ENCODE data around the gene PAH.

The PAH gene

DNA sequence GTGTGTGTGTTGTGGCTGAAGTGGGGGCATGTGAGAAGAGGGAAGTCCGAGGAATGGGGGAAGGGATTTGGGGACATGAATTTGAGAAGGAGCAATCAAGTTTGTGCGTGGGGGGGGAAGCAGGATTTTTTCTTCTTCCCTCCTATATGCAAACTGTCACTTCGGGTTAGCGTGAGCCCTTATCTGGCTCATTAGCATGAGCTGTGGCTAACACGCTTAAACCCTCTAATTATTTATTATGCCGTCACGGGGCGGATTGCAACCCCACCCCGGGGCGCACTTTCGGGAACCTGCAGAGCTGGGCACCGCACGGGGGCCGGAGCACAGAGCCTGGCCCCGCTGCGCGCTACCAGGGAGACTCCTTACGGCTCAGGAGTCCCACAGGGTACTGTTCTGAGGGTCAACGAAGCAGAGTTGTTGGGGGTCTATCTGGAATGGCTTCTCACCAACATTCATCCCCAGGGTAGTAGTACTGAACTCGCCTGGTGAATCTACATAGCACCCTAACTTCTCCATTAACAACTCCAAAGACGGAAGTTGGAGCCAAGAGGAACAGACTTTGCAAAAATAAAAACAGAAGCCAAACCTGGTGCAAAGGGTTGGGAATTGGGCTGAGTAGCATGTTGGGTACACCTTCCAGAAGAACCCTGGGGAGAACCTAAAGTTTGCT, 34.0 kb upstream of the PAH start:
- no peak for DNase-seq (ENCODE audit: low read depth, low spot score)

DNA sequence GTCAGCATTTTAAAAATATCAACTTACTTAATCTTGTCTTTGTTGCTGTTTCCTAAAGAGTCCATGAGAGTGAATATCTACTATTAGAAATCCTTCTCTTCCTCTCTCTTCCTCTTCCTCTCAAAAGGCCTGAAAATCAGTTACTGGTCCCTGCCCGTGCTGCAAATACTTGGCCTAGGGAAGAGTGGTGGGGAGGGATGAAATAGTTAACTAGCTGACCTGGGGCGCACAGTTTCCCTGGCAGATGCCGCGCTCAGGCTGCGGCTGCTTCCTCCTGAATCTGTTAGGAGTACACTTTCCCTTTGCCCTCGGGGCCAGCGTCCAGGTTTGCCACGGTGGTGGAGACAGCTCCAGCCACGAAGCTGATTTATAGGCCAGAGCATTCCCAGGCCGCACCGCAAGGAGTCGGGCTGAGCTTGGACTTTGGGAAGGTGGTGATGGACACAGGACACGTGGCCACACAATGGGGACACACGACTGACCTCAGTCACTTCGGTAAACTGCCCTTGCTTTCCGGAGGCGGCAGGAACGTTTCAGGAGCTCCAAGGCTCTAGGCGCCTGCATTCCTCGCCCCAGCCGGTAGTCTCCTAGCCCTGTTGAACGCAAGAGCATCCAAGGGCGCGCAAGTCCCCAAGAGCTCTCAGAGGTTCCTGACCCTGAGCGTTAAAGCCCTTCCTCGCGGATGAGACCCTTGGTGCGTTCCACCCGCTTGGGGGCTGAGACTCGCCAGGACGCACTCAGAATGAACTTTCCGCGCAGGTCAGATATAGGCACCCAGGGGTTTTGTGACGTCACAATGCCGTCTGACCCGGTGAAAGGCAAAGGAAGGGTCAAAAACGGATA, 33.3 kb upstream of the PAH start:
- DNase-seq (ENCODE audit: low read depth, low spot score): no peak

GRCh38 chr12:102948941-102949352, 31.9 kb upstream of the PAH start:
- no peak for DNase-seq (ENCODE audit: low read depth, low spot score)

GRCh38 chr12:102946042-102946441, 29.0 kb upstream of the PAH start:
- no peak for DNase-seq (ENCODE audit: low read depth, low spot score)

GRCh38 chr12:102939670-102940222, 22.7 kb upstream of the PAH start:
- DNase-seq (ENCODE audit: low read depth, low spot score): no peak

GRCh38 chr12:102939059-102939458, 22.0 kb upstream of the PAH start:
- DNase-seq (ENCODE audit: low read depth, low spot score): no peak

DNA sequence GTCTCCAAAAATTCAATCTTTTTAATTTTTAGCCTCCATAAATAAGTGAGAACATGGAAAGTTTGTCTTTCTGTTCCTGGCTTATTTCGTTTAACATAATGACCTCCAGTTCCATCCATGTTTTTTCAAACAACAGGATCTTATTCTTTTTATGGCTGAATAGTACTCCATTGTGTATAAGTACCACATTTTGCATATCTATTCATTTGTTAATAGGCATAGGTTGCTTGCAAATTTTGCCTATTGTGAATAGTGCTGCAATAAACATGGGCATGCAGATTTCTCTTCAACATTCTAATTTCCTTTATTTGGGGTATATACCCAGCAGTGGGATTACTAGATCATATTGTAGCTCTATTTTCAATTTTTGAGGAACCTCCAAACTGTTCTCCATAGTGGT, 16.1 kb upstream of the PAH start:
- DNase-seq (ENCODE audit: low read depth, low spot score): no peak

DNA sequence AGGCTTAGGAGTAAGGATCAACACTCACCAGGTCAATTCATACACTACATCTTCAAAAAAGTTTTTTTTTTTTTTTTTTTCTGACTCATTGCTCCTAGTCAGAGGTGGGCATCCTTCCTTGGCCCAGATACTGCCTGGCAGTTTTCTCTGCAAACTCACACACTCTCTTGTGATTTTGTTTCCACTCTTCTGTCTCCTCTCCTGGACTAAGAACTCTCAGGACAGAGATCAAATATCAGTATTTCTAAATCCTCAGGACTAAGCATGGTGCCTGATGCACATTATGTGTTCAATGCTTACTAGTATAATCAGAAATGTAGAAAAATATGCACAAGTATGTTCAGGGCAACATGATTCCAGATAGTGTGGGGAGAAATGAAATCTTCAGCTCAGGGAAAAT, 10.2 kb upstream of the PAH start:
- no peak for DNase-seq (ENCODE audit: low read depth, low spot score)

- no peak for DNase-seq (ENCODE audit: low read depth, low spot score)
Observed at GRCh38 chr12:102921240-102921639, 4.2 kb upstream of the PAH start.

- no peak for DNase-seq (ENCODE audit: low read depth, low spot score)
Observed at GRCh38 chr12:102920271-102920670, 3.2 kb upstream of the PAH start.

DNA sequence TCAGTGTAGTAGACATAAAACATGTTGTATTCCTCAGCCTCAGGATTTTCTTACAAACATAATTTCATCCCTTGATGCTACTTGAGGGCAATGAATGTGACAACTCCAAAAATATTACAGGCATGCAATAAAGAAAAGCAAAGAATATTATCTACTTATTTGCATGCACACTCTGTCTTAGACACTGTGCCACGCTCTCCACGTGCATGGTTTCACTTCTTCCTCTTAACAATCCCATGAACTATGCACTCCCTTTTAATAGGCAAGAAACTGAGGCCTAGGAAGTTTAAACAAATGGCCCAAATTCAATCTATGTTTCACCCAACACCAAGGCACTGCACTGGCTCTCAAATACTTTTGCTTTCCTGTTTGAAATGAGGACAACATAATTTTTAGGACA, 1.8 kb upstream of the PAH start:
- DNase-seq (ENCODE audit: low read depth, low spot score): no peak

DNA sequence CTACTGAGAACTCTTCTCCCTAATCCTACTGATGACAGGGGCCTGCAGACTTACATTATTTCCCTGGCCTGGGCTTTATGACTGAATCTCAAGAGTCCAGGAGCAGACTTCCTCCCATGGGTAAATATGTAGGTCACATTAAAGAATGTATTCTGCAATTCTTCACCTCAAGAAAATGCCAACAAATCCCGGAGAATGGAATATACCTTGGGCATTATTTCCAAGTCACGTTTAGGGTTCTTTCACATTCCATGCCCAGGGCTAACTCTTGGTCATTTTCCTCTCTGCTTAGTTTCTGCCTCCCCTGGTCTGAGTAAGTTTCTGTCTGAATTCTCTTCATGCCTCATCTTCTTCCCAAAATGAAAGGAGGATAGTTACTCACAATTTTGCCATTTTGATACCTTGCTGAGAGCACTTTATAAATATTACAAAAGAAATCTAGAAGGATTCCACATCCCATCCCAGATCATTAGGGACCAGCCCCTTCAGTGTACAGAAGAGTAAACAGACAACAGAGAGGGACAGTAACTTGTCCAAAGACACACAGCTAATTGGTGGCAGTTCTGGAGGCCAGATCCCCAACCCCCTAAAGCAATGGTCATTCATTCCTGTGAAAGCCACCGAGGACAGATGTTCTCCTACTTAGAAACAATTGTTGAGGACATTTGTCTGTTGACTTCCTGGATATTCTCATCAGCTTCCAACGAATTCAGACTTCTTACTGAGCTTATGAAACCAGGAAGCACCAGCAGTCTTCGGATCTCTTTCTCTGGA, 605 bp downstream of the PAH start:
- no peak for DNase-seq (ENCODE audit: low read depth, low spot score)

GRCh38 chr12:102913453-102914226, 3.4 kb downstream of the PAH start:
- DNase-seq (ENCODE audit: low read depth, low spot score): no peak

- DNase-seq (ENCODE audit: low read depth, low spot score): no peak
Observed at GRCh38 chr12:102912258-102912657, 4.8 kb downstream of the PAH start.

DNA sequence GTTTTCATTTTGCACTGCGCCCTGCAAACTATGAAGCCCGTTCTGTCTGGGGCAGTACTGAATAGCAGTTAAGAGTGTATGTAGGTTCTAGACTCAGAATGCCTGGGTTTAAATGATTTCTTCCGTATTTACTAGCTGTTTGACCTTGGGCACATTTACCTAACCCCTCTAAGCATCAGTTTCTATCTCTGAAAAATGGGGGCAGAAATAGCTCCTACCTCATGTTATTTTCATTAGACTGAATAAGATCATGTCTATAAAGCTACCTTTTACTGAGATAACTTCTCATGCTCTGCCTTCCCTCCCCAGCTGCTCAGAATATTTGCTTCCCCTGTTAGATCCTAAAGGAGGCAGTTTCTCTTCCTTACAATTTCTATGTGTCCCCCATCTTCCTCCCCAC, 5.7 kb downstream of the PAH start:
- DNase-seq (ENCODE audit: low read depth, low spot score): no peak

GRCh38 chr12:102910792-102911191, 6.3 kb downstream of the PAH start:
- no peak for DNase-seq (ENCODE audit: low read depth, low spot score)

DNA sequence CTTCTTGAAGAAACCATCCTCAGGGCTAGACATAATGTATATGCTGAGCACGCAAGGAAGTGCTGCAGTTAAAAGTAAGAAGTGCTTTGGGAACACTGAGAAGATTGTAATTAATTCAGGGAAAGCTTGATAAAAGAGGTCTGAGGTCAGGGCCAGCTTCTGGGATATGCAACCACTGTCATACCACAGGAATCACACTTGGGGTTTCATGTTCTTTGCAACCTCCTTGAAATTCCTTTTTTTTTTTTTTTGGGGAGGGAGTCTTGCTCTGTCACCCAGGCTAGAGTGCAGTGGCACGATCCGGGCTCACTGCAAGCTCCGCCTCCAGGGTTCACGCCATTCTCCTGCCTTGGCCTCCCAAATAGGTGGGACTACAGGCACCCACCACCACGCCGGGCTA, 6.9 kb downstream of the PAH start:
- no peak for DNase-seq (ENCODE audit: low read depth, low spot score)

DNA sequence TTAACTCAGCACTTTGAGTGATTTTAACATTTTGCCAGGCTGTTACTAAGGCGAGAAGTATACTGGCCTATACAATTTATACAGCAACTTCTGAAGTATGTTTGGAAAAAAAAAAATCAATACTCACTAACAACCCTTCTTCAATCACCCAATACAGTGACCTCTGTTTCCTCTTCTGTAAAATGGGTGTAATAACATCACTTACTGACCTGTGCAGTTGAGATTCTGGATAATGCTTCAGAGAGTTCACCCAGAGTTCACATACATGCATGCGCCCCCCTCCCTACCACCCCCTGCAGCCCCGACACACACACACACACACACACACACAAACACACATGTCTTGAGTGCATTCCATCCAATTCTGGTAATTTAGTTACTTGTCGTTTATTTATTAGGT, 9.1 kb downstream of the PAH start:
- DNase-seq (ENCODE audit: low read depth, low spot score): no peak

DNA sequence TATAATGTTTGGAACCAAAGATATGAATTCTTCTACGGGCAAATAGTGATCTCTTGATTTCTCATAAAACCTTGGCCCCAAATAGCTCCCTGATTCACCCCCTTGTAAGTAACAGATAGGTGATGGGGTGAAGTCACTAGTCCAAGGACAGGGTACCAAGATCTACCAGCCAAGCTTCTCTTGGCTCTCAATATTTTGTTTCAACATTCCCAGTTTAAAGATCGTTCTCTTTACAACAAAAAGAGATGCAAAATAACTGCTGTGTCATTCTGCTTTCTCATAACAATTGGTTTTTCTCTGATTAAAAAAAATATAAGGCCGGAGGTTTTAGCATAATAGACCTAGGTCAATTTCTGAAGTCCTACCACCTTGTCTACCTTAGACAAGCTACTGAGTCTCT, 11.8 kb downstream of the PAH start:
- DNase-seq (ENCODE audit: low read depth, low spot score): no peak

GRCh38 chr12:102903337-102904007, 13.6 kb downstream of the PAH start:
- no peak for DNase-seq (ENCODE audit: low read depth, low spot score)

GRCh38 chr12:102902093-102902492, 15.0 kb downstream of the PAH start:
- DNase-seq (ENCODE audit: low read depth, low spot score): no peak

Data from iPS DF 19.7 (cell line).